ENCODE data around the gene SLC46A2.

DNA sequence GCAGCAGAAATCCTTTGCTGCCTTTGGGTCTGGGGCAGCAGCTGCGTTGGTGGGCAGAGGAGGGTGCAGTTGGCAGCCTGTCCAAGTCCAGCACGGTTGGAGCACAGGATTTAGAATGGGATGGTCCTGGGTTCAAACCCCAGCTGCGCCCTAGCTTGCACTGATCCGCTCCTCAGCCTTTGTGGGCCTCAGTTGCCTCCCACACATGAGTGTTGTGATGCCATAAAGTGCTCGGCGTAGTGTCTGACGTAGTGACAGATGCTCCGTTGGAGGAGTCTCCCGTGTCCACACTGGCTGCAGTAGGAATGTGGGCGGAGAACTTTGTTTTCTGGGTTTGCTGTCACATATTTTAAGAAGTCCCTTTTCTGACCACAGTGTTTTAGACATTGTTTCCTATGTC lies 36.0 kb downstream of the SLC46A2 start:
- TF ChIP-seq, protein P1, sequence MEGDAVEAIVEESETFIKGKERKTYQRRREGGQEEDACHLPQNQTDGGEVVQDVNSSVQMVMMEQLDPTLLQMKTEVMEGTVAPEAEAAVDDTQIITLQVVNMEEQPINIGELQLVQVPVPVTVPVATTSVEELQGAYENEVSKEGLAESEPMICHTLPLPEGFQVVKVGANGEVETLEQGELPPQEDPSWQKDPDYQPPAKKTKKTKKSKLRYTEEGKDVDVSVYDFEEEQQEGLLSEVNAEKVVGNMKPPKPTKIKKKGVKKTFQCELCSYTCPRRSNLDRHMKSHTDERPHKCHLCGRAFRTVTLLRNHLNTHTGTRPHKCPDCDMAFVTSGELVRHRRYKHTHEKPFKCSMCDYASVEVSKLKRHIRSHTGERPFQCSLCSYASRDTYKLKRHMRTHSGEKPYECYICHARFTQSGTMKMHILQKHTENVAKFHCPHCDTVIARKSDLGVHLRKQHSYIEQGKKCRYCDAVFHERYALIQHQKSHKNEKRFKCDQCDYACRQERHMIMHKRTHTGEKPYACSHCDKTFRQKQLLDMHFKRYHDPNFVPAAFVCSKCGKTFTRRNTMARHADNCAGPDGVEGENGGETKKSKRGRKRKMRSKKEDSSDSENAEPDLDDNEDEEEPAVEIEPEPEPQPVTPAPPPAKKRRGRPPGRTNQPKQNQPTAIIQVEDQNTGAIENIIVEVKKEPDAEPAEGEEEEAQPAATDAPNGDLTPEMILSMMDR (IDR thresholded peaks at IDR 0.05): no peak
- TF ChIP-seq POLR2A (IDR thresholded peaks at IDR 0.05): no peak
